ENCODE data around the gene KLK14.

DNA sequence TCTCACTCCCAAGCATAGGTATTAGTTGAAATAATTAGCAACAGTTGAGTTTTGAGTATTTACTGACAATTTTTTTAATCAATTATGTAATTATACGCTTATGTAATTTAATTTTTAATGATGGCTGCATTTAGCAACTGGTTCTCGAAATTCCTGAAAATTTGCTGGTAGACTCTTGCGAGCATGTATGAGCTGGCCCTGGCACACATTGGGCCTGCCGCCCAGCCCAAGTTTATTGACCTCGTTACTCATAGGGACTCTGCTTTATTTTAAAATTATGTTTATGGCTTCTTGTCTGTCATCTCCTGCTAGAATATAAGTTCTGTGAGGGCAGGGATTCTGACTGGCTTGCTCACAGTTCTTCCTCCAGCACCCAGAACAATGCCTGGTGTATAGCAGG is 6.7 kb downstream of the KLK14 start:
- TF ChIP-seq POLR2AphosphoS5 (IDR thresholded peaks at IDR 0.05; ENCODE audit: insufficient read depth in 1 of 2, low read depth in 1 of 2) (peak in 1 of 2 donors; percentile 58), POLR2A (IDR thresholded peaks at IDR 0.05) (no peak)
- TF ChIP-seq, protein P1, sequence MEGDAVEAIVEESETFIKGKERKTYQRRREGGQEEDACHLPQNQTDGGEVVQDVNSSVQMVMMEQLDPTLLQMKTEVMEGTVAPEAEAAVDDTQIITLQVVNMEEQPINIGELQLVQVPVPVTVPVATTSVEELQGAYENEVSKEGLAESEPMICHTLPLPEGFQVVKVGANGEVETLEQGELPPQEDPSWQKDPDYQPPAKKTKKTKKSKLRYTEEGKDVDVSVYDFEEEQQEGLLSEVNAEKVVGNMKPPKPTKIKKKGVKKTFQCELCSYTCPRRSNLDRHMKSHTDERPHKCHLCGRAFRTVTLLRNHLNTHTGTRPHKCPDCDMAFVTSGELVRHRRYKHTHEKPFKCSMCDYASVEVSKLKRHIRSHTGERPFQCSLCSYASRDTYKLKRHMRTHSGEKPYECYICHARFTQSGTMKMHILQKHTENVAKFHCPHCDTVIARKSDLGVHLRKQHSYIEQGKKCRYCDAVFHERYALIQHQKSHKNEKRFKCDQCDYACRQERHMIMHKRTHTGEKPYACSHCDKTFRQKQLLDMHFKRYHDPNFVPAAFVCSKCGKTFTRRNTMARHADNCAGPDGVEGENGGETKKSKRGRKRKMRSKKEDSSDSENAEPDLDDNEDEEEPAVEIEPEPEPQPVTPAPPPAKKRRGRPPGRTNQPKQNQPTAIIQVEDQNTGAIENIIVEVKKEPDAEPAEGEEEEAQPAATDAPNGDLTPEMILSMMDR (IDR thresholded peaks at IDR 0.05), result no peak
